Neural progenitor cell (in vitro differentiated cells): ENCODE results near the gene B3GAT3.
A peak's percentile ranks its signal among the peaks of the same experiment; 100 is the strongest.

Source experiments
- CTCF ChIP-seq: fragments of 200-600 bp; sonication (generic); IDR thresholded peaks from 2 replicates; pipeline ENCODE4 v1.5.1; 2017; ENCODE audit warnings: antibody characterized with exemption, mild to moderate bottlenecking
- EZH2phosphoT487 ChIP-seq: fragments of 200-600 bp; sonication (generic); IDR thresholded peaks from 2 replicates; pipeline ENCODE4 v1.6.1; 2017; ENCODE audit warnings: antibody characterized with exemption

- TF ChIP-seq CTCF (peak; percentile 42), EZH2phosphoT487 (no peak)
Observed at GRCh38 chr11:62588966-62589637, 32.7 kb downstream of the B3GAT3 start.
